K562 (cell line): ENCODE data around the gene UQCR11. TPM values are rescaled to one million over a fixed set of nuclear protein-coding genes. Genes with fewer than 3 reads are reported as not detected.

Experiments
- ATAC-seq: fragments of 200-7000 bp; cut with Tn5 transposase; 3 replicates; pipeline ENCODE4 v1.9.1; 2020; ENCODE audit warnings: moderate library complexity
- BruUV-seq: library from RNA; stranded (reverse); fragments of 400-500 nt; replicated peaks from 2 replicates; lab custom pipeline; 2021; lab: Mats Ljungman, UMichigan
- CTCF ChIA-PET: fragments of 300-600 bp; formaldehyde crosslinking; extraction: SDS; loops from one replicate; lab custom pipeline; 2021; ENCODE audit warnings: low intra/inter-chr PET ratio; lab: Yijun Ruan, JAX
- POLR2A ChIA-PET: fragments of 300-600, 350-650 bp; sonication (Branson Sonifier 250); formaldehyde crosslinking; extraction: SDS; loops from one replicate; lab custom pipeline; 2021; ENCODE audit warnings: antibody characterized with exemption, inconsistent platforms; lab: Yijun Ruan, JAX
- DNase-seq, 4 experiments: peaks; one replicate each; pipeline versions ENCODE4 v3.0.0 to v3.0.0-alpha.2; 2011 to 2018; ENCODE audit warnings: low spot score in 3 of 4, mixed read lengths in 3 of 4; ENCODE audit errors: extremely low read depth in 1 of 4
- FAIRE-seq: peaks from 2 replicates; lab custom pipeline; 2011; peaks lifted over from hg19 to GRCh38; lab: Jason Lieb, UNC
- H2AFZ ChIP-seq: 2 replicates; pipeline ENCODE4 v1.6.0; 2011; ENCODE audit warnings: low read depth, low read length, control low read depth, inconsistent platforms
- H3K27ac ChIP-seq: fragments of 200-600 bp; 3 replicates; pipeline ENCODE4 v1.8.0; 2011; ENCODE audit warnings: low read depth, mild to moderate bottlenecking, control low read depth, inconsistent platforms, low read length, moderate library complexity, mixed read lengths; ENCODE audit errors: extremely low read depth
- H3K27me3 ChIP-seq, 2 experiments: fragments of 300-600 bp in 1 of 2; 2 replicates in 1 of 2; 3 replicates in 1 of 2; pipeline versions ENCODE4 v1.6.0 to v1.8.0; 2011; ENCODE audit warnings: inconsistent platforms in 2 of 2, low read length in 2 of 2, mild to moderate bottlenecking in 1 of 2, mixed read lengths in 1 of 2, moderate library complexity in 1 of 2; ENCODE audit not compliant: control insufficient read depth in 2 of 2, insufficient read depth in 2 of 2
- H3K36me3 ChIP-seq: fragments of 300-600 bp; 3 replicates; pipeline ENCODE4 v1.8.0; 2011; ENCODE audit warnings: mild to moderate bottlenecking, low read length, inconsistent platforms; ENCODE audit not compliant: control insufficient read depth, insufficient read depth
- H3K4me1 ChIP-seq, 2 experiments: fragments of 200-600 bp in 1 of 2; replicated peaks in 1 of 2; 2 replicates in 1 of 2; 3 replicates in 1 of 2; pipeline versions ENCODE4 v1.5.1 to v1.8.0; 2011; ENCODE audit warnings: inconsistent platforms in 2 of 2, low read length in 2 of 2, mild to moderate bottlenecking in 1 of 2, mixed read lengths in 1 of 2, moderate library complexity in 1 of 2; ENCODE audit not compliant: control insufficient read depth in 2 of 2, insufficient read depth in 2 of 2
- H3K4me2 ChIP-seq: 2 replicates; pipeline ENCODE4 v1.6.1; 2011; ENCODE audit warnings: low read length, control low read depth, inconsistent platforms, mixed read lengths; ENCODE audit not compliant: insufficient read depth
- H3K4me3 ChIP-seq: fragments of 200-600 bp; sonication (generic), shearing (Covaris generic); 2 replicates; pipeline ENCODE4 v1.5.1; 2016; ENCODE audit warnings: control low read depth, inconsistent platforms
- H3K79me2 ChIP-seq: fragments of 200-600 bp; 3 replicates; pipeline ENCODE4 v1.8.0; 2011; ENCODE audit warnings: low read length, inconsistent platforms; ENCODE audit not compliant: control insufficient read depth, insufficient read depth
- H3K9ac ChIP-seq, 2 experiments: 2 replicates each; pipeline versions ENCODE4 v1.6.0 to v1.6.1; 2011; ENCODE audit warnings: low read depth in 2 of 2, low read length in 2 of 2, control low read depth in 1 of 2, inconsistent platforms in 1 of 2, mild to moderate bottlenecking in 1 of 2, mixed read lengths in 1 of 2; ENCODE audit not compliant: insufficient read depth in 1 of 2
- H3K9me1 ChIP-seq: one replicate; pipeline ENCODE4 v1.6.0; 2011; ENCODE audit warnings: inconsistent platforms, mild to moderate bottlenecking, low read length, moderate library complexity; ENCODE audit not compliant: control insufficient read depth, insufficient read depth
- H3K9me3 ChIP-seq: replicated peaks from 2 replicates; pipeline ENCODE4 v1.5.1; 2011; ENCODE audit warnings: low read depth, low read length, inconsistent platforms; ENCODE audit not compliant: control insufficient read depth, insufficient read depth
- H4K20me1 ChIP-seq: replicated peaks from 2 replicates; pipeline ENCODE4 v1.6.1; 2011; ENCODE audit warnings: low read length, inconsistent platforms, mixed read lengths; ENCODE audit not compliant: control insufficient read depth, insufficient read depth
- CHD7 ChIP-seq: fragments of 200-600 bp; sonication (generic); IDR thresholded peaks from one replicate; pipeline ENCODE4 v1.6.1; 2012; ENCODE audit warnings: mild to moderate bottlenecking, low read depth, low read length, inconsistent platforms
- FIP1L1 ChIP-seq: fragments of 200-400 bp; formaldehyde crosslinking; IDR thresholded peaks from 2 replicates; pipeline ENCODE4 v1.6.1; 2018; ENCODE audit warnings: mild to moderate bottlenecking, low read depth, low read length; ENCODE audit not compliant: poor library complexity, severe bottlenecking
- IRF1 ChIP-seq: sonication (generic); formaldehyde crosslinking; IDR thresholded peaks from 2 replicates; pipeline ENCODE4 v1.8.0; 2022; ENCODE audit warnings: missing genetic modification reagents, mild to moderate bottlenecking, borderline replicate concordance
- NFIX ChIP-seq: fragments of 250-450 bp; sonication (Bioruptor Pico); IDR thresholded peaks from 2 replicates; pipeline ENCODE4 v1.4.0; 2020; ENCODE audit warnings: low read depth, mild to moderate bottlenecking, moderate library complexity
- WHSC1 ChIP-seq: IDR thresholded peaks from one replicate; pipeline ENCODE4 v1.6.1; 2012; ENCODE audit warnings: low read length, control low read depth, inconsistent platforms
- WGBS: fragments of 100-300 bp; shearing (Covaris generic); methylation state at CpG from one replicate; pipeline ENCODE4 v1.1.6; 2016; ENCODE audit warnings: low coverage, mixed read lengths; ENCODE audit not compliant: insufficient coverage; ENCODE audit errors: missing lambda C conversion rate; 5-methylcytosine and 5-hydroxymethylcytosine counted together
- in situ Hi-C: fragments of 300-500 bp; cut with MboI; formaldehyde crosslinking; loops from 4 replicates; pipeline ENCODE4 v1.15.0; 2018; ENCODE audit warnings: inconsistent platforms, mixed read lengths
- intact Hi-C: fragments of 100-400 bp; cut with micrococcal nuclease; formaldehyde crosslinking; loops from 2 replicates; pipeline ENCODE4 v1.14.2; 2022
- polyA plus RNA-seq, 8 experiments: library from polyadenylated mRNA; depleted of rRNA in 4 of 8; stranded (reverse) in 5 of 8; unstranded in 3 of 8; fragments of >200 nt; fragmentation: Nextera tagmentation in 2 of 8; fragmentation: Illumina TruSeq in 1 of 8; extraction: Ambion mirVana in 2 of 8; extraction: Trizol in 1 of 8; gene quantifications; 2 replicates each; pipeline versions ENCODE4 v1.2.1 to v1.2.3, GENCODE V29; 2011 to 2014; ENCODE audit warnings: inconsistent platforms in 1 of 8, missing spikeins in 1 of 8
- total RNA-seq, 7 experiments: library from RNA; depleted of rRNA in 6 of 7; stranded (reverse); fragments of >200 nt in 6 of 7; fragmentation: Illumina TruSeq in 2 of 7; extraction: Trizol in 2 of 7; gene quantifications; 2 replicates each; pipeline versions ENCODE4 v1.2.1 to v1.2.3, GENCODE V29; 2011 to 2021; ENCODE audit warnings: low replicate concordance in 1 of 7

The UQCR11 gene
- total and polyA plus RNA-seq, 9 of the 15 experiments (the other 6 are each of a cell fraction or from before 2014, with no cell fraction given): 57.6 to 394 (median 259) TPM

GRCh38 chr19:1618157-1619093, 13.2 kb upstream of the UQCR11 start (continued):
- no peak for TF ChIP-seq IRF1 (CRISPR knock-in tag)
- peak; percentile 30 for TF ChIP-seq FIP1L1

- POLR2A ChIA-PET: interaction anchor here (0.6 to 1.0 kb wide), 3 partner anchors 25 to 209 kb away, joined by 3 to 5 read pairs (median 3); no protein-coding TSS in a partner anchor
- no peak overlapping the region for H3K4me2 ChIP-seq
- no peak for TF ChIP-seq CHD7
- TF ChIP-seq WHSC1: no peak
- TF ChIP-seq NFIX (CRISPR knock-in tag): no peak
These were observed 11.6 kb upstream of the UQCR11 start for GRCh38 chr19:1616875-1617274.

More at GRCh38 chr19:1616875-1617274, 11.6 kb upstream of the UQCR11 start:
- peak overlapping the region in 1 of 2 experiments; percentile 55; a peak in 1 of 4 replicates for H3K9ac ChIP-seq
- H3K9me1 ChIP-seq: no peaks in the 10 kb centered on the region
- FAIRE-seq: no peak
- DNase-seq: no peak
- H2AFZ ChIP-seq: no peak overlapping the region
- intact Hi-C loops (no loop called here), in situ Hi-C loops (no loop called here)
- no TSS peak for BruUV-seq
- H3K27me3 ChIP-seq: no peaks in the 10 kb centered on the region
- 78% methylated on average over 4 of the region's 4 CpGs for WGBS
- H3K4me3 ChIP-seq: no peak overlapping the region
- H4K20me1 ChIP-seq: no peaks in the 10 kb centered on the region
- H3K36me3 ChIP-seq: peaks cover 96% of the 10 kb centered on the region
- peaks cover 0 to 59% of the 10 kb centered on the region in 2 experiments; a peak in 2 of 5 replicates for H3K4me1 ChIP-seq
- no peaks in the 10 kb centered on the region; the same call in 2 of the 3 replicates for H3K79me2 ChIP-seq
- no peak for ATAC-seq
- CTCF ChIA-PET: no interaction called here
- no peak overlapping the region for H3K27ac ChIP-seq
- H3K9me3 ChIP-seq: no peaks in the 10 kb centered on the region
